ENCODE data around the gene HAPLN1. TPM values are rescaled to one million over a fixed set of nuclear protein-coding genes. Genes with fewer than 3 reads are reported as not detected.

Gene HAPLN1
- total RNA-seq, 1 donor from 2014 or later = 114 TPM

DNA sequence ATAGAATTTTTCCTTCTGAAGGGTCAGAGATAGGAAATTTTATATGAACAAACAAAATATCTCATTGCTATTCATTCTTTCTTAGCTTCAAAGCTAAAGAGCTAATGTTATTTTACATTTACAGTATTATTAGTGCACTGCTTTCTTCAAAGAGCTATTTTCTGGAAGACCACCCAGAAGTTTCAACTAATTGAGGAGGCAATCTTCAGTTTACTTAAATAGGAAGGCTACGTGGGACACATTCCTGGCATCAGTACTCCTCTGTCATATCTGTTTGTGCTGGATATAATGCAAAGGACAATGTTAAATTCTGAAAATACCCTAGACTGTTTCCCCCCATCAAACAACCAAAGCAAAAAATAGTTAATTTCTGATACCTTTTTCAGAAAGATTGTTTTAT lies 30.8 kb downstream of the HAPLN1 start:
- peaks cover 39% of the 10 kb centered on the region for H3K4me1 Mint-ChIP-seq (ENCODE audit: unreplicated experiment)
- H3K36me3 Mint-ChIP-seq (ENCODE audit: unreplicated experiment) = peaks cover 10% of the 10 kb centered on the region

DNA sequence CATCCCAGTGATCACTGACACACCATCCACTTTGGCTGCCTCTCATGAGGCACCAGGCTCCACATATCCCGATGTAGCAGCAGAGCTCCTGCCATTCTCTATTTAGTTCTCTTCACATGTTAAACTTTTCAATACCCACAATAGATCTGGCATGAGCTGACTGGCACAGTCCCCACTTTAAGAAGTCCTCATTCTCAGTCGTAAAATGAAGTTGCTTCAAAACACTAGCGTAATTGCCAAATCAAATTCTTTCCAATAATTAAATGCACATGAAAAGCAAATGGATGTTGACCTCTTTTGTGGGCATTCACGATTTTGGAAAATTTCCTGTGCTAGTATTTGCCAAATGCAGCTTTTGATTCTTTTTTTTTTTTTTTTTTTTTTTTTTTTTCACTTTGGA lies 32.4 kb downstream of the HAPLN1 start:
- H3K4me3 Mint-ChIP-seq (ENCODE audit: unreplicated experiment) = no peak overlapping the region

More for the DNA sequence above, 30.8 kb downstream of the HAPLN1 start:
- Mint-ChIP-seq H3K9me3 (ENCODE audit: unreplicated experiment) (peaks cover 8% of the 10 kb centered on the region), H3K27ac (ENCODE audit: unreplicated experiment) (no peak overlapping the region), H3K4me3 (ENCODE audit: unreplicated experiment) (no peak overlapping the region), H3K27me3 (ENCODE audit: unreplicated experiment) (no peaks in the 10 kb centered on the region)
- no peak for DNase-seq (ENCODE audit: extremely low spot score, unreplicated experiment)
- TF ChIP-seq, protein P1, sequence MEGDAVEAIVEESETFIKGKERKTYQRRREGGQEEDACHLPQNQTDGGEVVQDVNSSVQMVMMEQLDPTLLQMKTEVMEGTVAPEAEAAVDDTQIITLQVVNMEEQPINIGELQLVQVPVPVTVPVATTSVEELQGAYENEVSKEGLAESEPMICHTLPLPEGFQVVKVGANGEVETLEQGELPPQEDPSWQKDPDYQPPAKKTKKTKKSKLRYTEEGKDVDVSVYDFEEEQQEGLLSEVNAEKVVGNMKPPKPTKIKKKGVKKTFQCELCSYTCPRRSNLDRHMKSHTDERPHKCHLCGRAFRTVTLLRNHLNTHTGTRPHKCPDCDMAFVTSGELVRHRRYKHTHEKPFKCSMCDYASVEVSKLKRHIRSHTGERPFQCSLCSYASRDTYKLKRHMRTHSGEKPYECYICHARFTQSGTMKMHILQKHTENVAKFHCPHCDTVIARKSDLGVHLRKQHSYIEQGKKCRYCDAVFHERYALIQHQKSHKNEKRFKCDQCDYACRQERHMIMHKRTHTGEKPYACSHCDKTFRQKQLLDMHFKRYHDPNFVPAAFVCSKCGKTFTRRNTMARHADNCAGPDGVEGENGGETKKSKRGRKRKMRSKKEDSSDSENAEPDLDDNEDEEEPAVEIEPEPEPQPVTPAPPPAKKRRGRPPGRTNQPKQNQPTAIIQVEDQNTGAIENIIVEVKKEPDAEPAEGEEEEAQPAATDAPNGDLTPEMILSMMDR (IDR thresholded peaks at IDR 0.05) = no peak

GRCh38 chr5:83687124-83687619 lies 33.5 kb downstream of the HAPLN1 start:
- Mint-ChIP-seq H3K4me3 (ENCODE audit: unreplicated experiment) (peak overlapping the region; percentile 16), H3K36me3 (ENCODE audit: unreplicated experiment) (peaks cover 16% of the 10 kb centered on the region), H3K27me3 (ENCODE audit: unreplicated experiment) (no peaks in the 10 kb centered on the region), H3K9me3 (ENCODE audit: unreplicated experiment) (peaks cover 5% of the 10 kb centered on the region), H3K27ac (ENCODE audit: unreplicated experiment) (no peak overlapping the region), H3K4me1 (ENCODE audit: unreplicated experiment) (peaks cover 36% of the 10 kb centered on the region)
- no peak for DNase-seq (ENCODE audit: extremely low spot score, unreplicated experiment)
- TF ChIP-seq, protein P1 (IDR thresholded peaks at IDR 0.05) = no peak

More for the DNA sequence above, 32.4 kb downstream of the HAPLN1 start:
- Mint-ChIP-seq H3K27ac (ENCODE audit: unreplicated experiment) (no peak overlapping the region), H3K27me3 (ENCODE audit: unreplicated experiment) (no peaks in the 10 kb centered on the region), H3K9me3 (ENCODE audit: unreplicated experiment) (peaks cover 8% of the 10 kb centered on the region), H3K4me1 (ENCODE audit: unreplicated experiment) (peaks cover 39% of the 10 kb centered on the region), H3K36me3 (ENCODE audit: unreplicated experiment) (peaks cover 17% of the 10 kb centered on the region)
- DNase-seq (ENCODE audit: extremely low spot score, unreplicated experiment) = no peak
- TF ChIP-seq, protein P1 (IDR thresholded peaks at IDR 0.05) = no peak

- no peak overlapping the region for H3K27ac Mint-ChIP-seq (ENCODE audit: unreplicated experiment)
- no peak for DNase-seq (ENCODE audit: extremely low spot score, unreplicated experiment)
- H3K4me1 Mint-ChIP-seq (ENCODE audit: unreplicated experiment) = peaks cover 36% of the 10 kb centered on the region
- TF ChIP-seq, protein P1 (IDR thresholded peaks at IDR 0.05) = no peak
- no peak overlapping the region for H3K4me3 Mint-ChIP-seq (ENCODE audit: unreplicated experiment)
- no peaks in the 10 kb centered on the region for H3K9me3 Mint-ChIP-seq (ENCODE audit: unreplicated experiment)
- H3K36me3 Mint-ChIP-seq (ENCODE audit: unreplicated experiment) = peaks cover 11% of the 10 kb centered on the region
- no peaks in the 10 kb centered on the region for H3K27me3 Mint-ChIP-seq (ENCODE audit: unreplicated experiment)
These were observed 34.4 kb downstream of the HAPLN1 start for GRCh38 chr5:83686251-83686650.

- no peak for DNase-seq (ENCODE audit: extremely low spot score, unreplicated experiment)
- no peak overlapping the region for H3K27ac Mint-ChIP-seq (ENCODE audit: unreplicated experiment)
- TF ChIP-seq, protein P1 (IDR thresholded peaks at IDR 0.05) = no peak
- peaks cover 34% of the 10 kb centered on the region for H3K4me1 Mint-ChIP-seq (ENCODE audit: unreplicated experiment)
- H3K27me3 Mint-ChIP-seq (ENCODE audit: unreplicated experiment) = no peaks in the 10 kb centered on the region
- no peak overlapping the region for H3K4me3 Mint-ChIP-seq (ENCODE audit: unreplicated experiment)
- H3K36me3 Mint-ChIP-seq (ENCODE audit: unreplicated experiment) = peaks cover 11% of the 10 kb centered on the region
- no peaks in the 10 kb centered on the region for H3K9me3 Mint-ChIP-seq (ENCODE audit: unreplicated experiment)
These were observed 36.8 kb downstream of the HAPLN1 start for GRCh38 chr5:83683836-83684235.
